HepG2 (cell line): ENCODE data around the gene CRISPLD2.

ENCODE experiments used
- ELF1 ChIP-seq: sonication (generic); formaldehyde crosslinking; IDR thresholded peaks from 2 replicates; pipeline ENCODE4 v1.4.0; 2020; ENCODE audit warnings: missing genetic modification reagents
- GLI4 ChIP-seq: sonication (generic); formaldehyde crosslinking; IDR thresholded peaks from 2 replicates; pipeline ENCODE4 v1.5.1; 2020; ENCODE audit warnings: missing genetic modification reagents, mild to moderate bottlenecking, moderate library complexity, borderline replicate concordance
- POLR2A ChIP-seq, 2 experiments: IDR thresholded peaks; 2 replicates each; pipeline ENCODE4 v1.6.1; 2011; ENCODE audit warnings: low read depth in 2 of 2, low read length in 2 of 2, mild to moderate bottlenecking in 1 of 2, moderate library complexity in 1 of 2; ENCODE audit not compliant: insufficient read depth in 1 of 2
- POLR2AphosphoS2 ChIP-seq: IDR thresholded peaks from 2 replicates; pipeline ENCODE4 v1.6.1; 2011; ENCODE audit warnings: low read depth, low read length, improper control_type of control experiment
- RAD21 ChIP-seq: fragments of 450-650 bp; formaldehyde crosslinking; IDR thresholded peaks from 2 replicates; pipeline ENCODE4 v1.5.0; 2020; ENCODE audit warnings: mild to moderate bottlenecking
- U2AF1 ChIP-seq: fragments of 200-400 bp; formaldehyde crosslinking; optimal IDR thresholded peaks from 2 replicates; pipeline ENCODE3; 2017; ENCODE audit warnings: mild to moderate bottlenecking, low read depth, low read length
- ZNF274 ChIP-seq: sonication (generic); formaldehyde crosslinking; IDR thresholded peaks from 2 replicates; pipeline ENCODE4 v1.5.1; 2020; ENCODE audit warnings: mild to moderate bottlenecking, missing genetic modification reagents
- ZNF282 ChIP-seq: fragments of 450-650 bp; IDR thresholded peaks from 2 replicates; pipeline ENCODE4 v1.6.1; 2018; ENCODE audit not compliant: partially characterized antibody
- ZNF678 ChIP-seq: sonication (generic); formaldehyde crosslinking; IDR thresholded peaks from 2 replicates; pipeline ENCODE4 v1.4.0; 2020; ENCODE audit warnings: mild to moderate bottlenecking, missing genetic modification reagents
- TF ChIP-seq, protein P1 (sequence below): sonication (generic); formaldehyde crosslinking; IDR thresholded peaks from 2 replicates; pipeline ENCODE4 v1.4.0; 2020; ENCODE audit warnings: missing genetic modification reagents
- TF ChIP-seq, protein P2 (sequence below): sonication (generic); formaldehyde crosslinking; IDR thresholded peaks from 2 replicates; pipeline ENCODE4 v1.4.0; 2020; ENCODE audit warnings: missing genetic modification reagents
- TF ChIP-seq, protein P3 (sequence below): sonication (generic); formaldehyde crosslinking; conservative IDR thresholded peaks from 2 replicates; pipeline ENCODE4 v1.8.1; 2023; ENCODE audit warnings: missing genetic modification reagents
- TF ChIP-seq, protein P4 (sequence below): sonication (generic); formaldehyde crosslinking; IDR thresholded peaks from 2 replicates; pipeline ENCODE4 v1.5.0; 2020; ENCODE audit warnings: mild to moderate bottlenecking, missing genetic modification reagents, moderate library complexity

DNA sequence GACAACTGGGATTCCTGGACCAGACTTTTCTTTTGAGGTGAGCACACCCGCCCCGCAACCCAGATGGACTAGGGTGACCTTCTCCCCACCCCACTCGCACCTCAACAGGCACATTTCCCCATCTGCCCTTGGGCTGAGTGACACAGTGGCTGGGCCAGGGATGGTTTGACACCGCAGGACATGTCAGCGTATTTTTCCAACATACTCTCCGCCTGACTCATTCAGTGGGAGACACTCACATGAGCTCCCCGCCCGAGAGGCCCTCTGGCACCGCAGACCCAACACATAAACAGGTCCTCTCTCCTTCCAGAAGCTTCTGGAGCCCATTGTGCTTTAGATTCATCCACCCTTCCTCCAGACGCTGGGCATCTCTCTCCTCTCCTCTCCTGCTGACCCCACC is 122.1 kb downstream of the CRISPLD2 start:
- TF ChIP-seq, protein P1, sequence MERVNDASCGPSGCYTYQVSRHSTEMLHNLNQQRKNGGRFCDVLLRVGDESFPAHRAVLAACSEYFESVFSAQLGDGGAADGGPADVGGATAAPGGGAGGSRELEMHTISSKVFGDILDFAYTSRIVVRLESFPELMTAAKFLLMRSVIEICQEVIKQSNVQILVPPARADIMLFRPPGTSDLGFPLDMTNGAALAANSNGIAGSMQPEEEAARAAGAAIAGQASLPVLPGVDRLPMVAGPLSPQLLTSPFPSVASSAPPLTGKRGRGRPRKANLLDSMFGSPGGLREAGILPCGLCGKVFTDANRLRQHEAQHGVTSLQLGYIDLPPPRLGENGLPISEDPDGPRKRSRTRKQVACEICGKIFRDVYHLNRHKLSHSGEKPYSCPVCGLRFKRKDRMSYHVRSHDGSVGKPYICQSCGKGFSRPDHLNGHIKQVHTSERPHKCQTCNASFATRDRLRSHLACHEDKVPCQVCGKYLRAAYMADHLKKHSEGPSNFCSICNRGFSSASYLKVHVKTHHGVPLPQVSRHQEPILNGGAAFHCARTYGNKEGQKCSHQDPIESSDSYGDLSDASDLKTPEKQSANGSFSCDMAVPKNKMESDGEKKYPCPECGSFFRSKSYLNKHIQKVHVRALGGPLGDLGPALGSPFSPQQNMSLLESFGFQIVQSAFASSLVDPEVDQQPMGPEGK (CRISPR knock-in tag), result no peak
- TF ChIP-seq RAD21 (CRISPR knock-in tag), result no peak
- no peak for TF ChIP-seq ELF1 (CRISPR knock-in tag)
- TF ChIP-seq ZNF282, result no peak
- TF ChIP-seq ZNF274 (CRISPR knock-in tag), result no peak
- no peak for TF ChIP-seq U2AF1
- TF ChIP-seq ZNF678 (CRISPR knock-in tag), result no peak
- no peak for TF ChIP-seq POLR2AphosphoS2
- TF ChIP-seq POLR2A (IDR thresholded peaks at IDR 0.05; ENCODE audit: insufficient read depth in 1 of 2, low read depth in 2 of 2, low read length in 2 of 2), result no peak
- TF ChIP-seq, protein P2, sequence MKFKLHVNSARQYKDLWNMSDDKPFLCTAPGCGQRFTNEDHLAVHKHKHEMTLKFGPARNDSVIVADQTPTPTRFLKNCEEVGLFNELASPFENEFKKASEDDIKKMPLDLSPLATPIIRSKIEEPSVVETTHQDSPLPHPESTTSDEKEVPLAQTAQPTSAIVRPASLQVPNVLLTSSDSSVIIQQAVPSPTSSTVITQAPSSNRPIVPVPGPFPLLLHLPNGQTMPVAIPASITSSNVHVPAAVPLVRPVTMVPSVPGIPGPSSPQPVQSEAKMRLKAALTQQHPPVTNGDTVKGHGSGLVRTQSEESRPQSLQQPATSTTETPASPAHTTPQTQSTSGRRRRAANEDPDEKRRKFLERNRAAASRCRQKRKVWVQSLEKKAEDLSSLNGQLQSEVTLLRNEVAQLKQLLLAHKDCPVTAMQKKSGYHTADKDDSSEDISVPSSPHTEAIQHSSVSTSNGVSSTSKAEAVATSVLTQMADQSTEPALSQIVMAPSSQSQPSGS (CRISPR knock-in tag), result no peak
- TF ChIP-seq GLI4 (CRISPR knock-in tag), result no peak
- TF ChIP-seq, protein P3, sequence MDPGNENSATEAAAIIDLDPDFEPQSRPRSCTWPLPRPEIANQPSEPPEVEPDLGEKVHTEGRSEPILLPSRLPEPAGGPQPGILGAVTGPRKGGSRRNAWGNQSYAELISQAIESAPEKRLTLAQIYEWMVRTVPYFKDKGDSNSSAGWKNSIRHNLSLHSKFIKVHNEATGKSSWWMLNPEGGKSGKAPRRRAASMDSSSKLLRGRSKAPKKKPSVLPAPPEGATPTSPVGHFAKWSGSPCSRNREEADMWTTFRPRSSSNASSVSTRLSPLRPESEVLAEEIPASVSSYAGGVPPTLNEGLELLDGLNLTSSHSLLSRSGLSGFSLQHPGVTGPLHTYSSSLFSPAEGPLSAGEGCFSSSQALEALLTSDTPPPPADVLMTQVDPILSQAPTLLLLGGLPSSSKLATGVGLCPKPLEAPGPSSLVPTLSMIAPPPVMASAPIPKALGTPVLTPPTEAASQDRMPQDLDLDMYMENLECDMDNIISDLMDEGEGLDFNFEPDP, result no peak
- TF ChIP-seq, protein P4, sequence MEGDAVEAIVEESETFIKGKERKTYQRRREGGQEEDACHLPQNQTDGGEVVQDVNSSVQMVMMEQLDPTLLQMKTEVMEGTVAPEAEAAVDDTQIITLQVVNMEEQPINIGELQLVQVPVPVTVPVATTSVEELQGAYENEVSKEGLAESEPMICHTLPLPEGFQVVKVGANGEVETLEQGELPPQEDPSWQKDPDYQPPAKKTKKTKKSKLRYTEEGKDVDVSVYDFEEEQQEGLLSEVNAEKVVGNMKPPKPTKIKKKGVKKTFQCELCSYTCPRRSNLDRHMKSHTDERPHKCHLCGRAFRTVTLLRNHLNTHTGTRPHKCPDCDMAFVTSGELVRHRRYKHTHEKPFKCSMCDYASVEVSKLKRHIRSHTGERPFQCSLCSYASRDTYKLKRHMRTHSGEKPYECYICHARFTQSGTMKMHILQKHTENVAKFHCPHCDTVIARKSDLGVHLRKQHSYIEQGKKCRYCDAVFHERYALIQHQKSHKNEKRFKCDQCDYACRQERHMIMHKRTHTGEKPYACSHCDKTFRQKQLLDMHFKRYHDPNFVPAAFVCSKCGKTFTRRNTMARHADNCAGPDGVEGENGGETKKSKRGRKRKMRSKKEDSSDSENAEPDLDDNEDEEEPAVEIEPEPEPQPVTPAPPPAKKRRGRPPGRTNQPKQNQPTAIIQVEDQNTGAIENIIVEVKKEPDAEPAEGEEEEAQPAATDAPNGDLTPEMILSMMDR, result no peak
